ENCODE measurements around the gene RAB20. TPM values are rescaled to one million over a fixed set of nuclear protein-coding genes. Genes with fewer than 3 reads are reported as not detected.

The RAB20 gene
- total RNA-seq, 4 donors from 2014 or later = 8.7 to 32.8 (median 18.4) TPM

GRCh38 chr13:110497003-110497402 is 64.5 kb downstream of the RAB20 start:
- H3K27me3 ChIP-seq = no peaks in the 10 kb centered on the region
- WGBS, 2 donors (ENCODE audit: low coverage in 1 of 2) = no CpG with 5 or more reads among the region's 2 CpGs
- TF ChIP-seq POLR2A (IDR thresholded peaks at IDR 0.05) = no peak
- TF ChIP-seq POLR2AphosphoS5 (IDR thresholded peaks at IDR 0.05) = no peak
- no peaks in the 10 kb centered on the region for H3K4me1 ChIP-seq
- H3K36me3 ChIP-seq = peaks cover 0 to 100% of the 10 kb centered on the region in 2 donors
- H3K9me3 ChIP-seq = no peaks in the 10 kb centered on the region
- peak overlapping the region in 3 of 4 donors; percentile 48 to 57 (median 49) for H3K27ac ChIP-seq
- H3K4me3 ChIP-seq = no peak overlapping the region
- ATAC-seq = no peak

DNA sequence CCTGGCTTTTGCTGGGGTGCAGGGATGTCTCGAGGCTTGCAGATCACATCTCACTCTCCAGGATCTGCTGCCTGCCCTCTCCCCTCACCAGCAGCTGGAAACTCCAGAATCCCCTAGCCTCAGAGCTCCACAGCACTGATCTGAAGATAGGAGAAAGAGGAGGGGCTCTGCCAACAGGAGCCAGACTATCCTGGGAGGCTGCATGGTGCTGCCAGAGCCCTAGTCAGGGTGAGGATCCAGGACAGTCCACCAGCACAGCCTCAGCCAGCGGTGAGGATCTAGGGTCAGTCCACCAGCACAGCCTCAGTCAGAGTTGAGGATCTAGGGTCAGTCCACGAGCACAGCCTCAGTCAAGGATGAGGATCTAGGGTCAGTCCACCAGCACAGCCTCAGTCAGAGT is 65.2 kb downstream of the RAB20 start:
- Histone ChIP-seq H3K36me3 (peaks cover 0 to 100% of the 10 kb centered on the region in 2 donors), H3K27ac (peak overlapping the region in 3 of 4 donors; percentile 48 to 57 (median 49))
- no CpG with 5 or more reads among the region's 3 CpGs for WGBS, 2 donors (ENCODE audit: low coverage in 1 of 2)

DNA sequence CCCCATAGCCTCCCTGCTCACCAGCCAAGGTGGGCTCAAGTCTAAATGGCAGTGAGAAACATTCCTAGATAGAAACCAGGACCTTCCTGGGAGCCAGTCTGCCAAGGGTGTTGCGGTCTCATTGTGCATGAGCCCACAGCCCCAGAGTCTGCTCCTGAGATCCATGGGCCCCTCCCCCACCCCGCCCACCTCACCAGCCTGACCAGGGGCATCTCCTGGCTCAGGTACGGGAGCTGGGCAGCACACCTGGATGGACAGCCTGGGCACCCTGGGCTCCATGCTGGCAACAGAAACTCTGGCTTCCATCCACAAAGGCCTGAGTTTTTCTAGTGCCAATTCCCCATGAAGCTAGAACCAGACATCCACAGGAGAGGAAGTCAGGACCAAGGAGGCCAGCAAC is 65.6 kb downstream of the RAB20 start:
- peak overlapping the region in 3 of 4 donors; percentile 48 to 57 (median 49) for H3K27ac ChIP-seq
- no peaks in the 10 kb centered on the region for H3K4me1 ChIP-seq

More for the DNA sequence above, 65.2 kb downstream of the RAB20 start:
- H3K4me3 ChIP-seq = no peak overlapping the region
- H3K27me3 ChIP-seq = no peaks in the 10 kb centered on the region
- ATAC-seq = no peak
- H3K9me3 ChIP-seq = no peaks in the 10 kb centered on the region
- TF ChIP-seq POLR2A (IDR thresholded peaks at IDR 0.05) (no peak), EP300 (IDR thresholded peaks at IDR 0.05) (no peak), CTCF (IDR thresholded peaks at IDR 0.05) (no peak), POLR2AphosphoS5 (IDR thresholded peaks at IDR 0.05) (no peak)
- H3K4me1 ChIP-seq = no peaks in the 10 kb centered on the region

DNA sequence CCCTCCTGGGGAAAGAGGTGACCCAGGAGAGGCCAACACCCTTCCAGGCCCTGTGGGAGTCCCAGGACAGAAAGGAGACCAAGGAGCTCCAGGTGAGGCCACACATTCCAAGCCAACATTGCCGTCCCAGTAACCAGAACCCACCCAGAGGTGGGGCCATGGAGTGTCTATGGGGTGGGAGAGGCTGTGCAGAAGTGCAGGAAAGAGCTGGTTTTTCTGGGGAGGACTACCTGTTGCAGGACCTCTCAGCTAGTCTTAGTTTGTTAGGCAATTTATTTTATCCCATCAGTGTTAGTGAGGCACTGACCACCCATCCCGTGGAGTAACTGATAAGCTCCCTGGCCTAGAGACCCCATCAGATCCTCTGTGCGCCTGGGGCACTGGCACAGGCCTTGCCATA is 66.1 kb downstream of the RAB20 start:
- H3K27ac ChIP-seq = peak overlapping the region in 2 of 4 donors; percentile 16 to 48
- H3K4me1 ChIP-seq = no peaks in the 10 kb centered on the region
- no peaks in the 10 kb centered on the region for H3K9me3 ChIP-seq
- H3K27me3 ChIP-seq = no peaks in the 10 kb centered on the region
- H3K36me3 ChIP-seq = peaks cover 0 to 100% of the 10 kb centered on the region in 2 donors
- WGBS, 2 donors (ENCODE audit: low coverage in 1 of 2) = 83% methylated on average over 3 of the region's 3 CpGs; no CpG with 5 or more reads in 1 of the 2 donors
- TF ChIP-seq POLR2AphosphoS5 (IDR thresholded peaks at IDR 0.05) = no peak
- TF ChIP-seq CTCF (IDR thresholded peaks at IDR 0.05) = no peak
- TF ChIP-seq POLR2A (IDR thresholded peaks at IDR 0.05) = no peak
- no peak for TF ChIP-seq EP300 (IDR thresholded peaks at IDR 0.05)
- no peak for ATAC-seq
- H3K4me3 ChIP-seq = no peak overlapping the region

More for the DNA sequence above, 65.6 kb downstream of the RAB20 start:
- peaks cover 0 to 100% of the 10 kb centered on the region in 2 donors for H3K36me3 ChIP-seq
- TF ChIP-seq CTCF (IDR thresholded peaks at IDR 0.05) (no peak), POLR2AphosphoS5 (IDR thresholded peaks at IDR 0.05) (no peak), EP300 (IDR thresholded peaks at IDR 0.05) (no peak), POLR2A (IDR thresholded peaks at IDR 0.05) (no peak)
- no peaks in the 10 kb centered on the region for H3K27me3 ChIP-seq
- H3K4me3 ChIP-seq = no peak overlapping the region
- no CpG with 5 or more reads among the region's 3 CpGs for WGBS, 2 donors (ENCODE audit: low coverage in 1 of 2)
- ATAC-seq = no peak
- no peaks in the 10 kb centered on the region for H3K9me3 ChIP-seq

DNA sequence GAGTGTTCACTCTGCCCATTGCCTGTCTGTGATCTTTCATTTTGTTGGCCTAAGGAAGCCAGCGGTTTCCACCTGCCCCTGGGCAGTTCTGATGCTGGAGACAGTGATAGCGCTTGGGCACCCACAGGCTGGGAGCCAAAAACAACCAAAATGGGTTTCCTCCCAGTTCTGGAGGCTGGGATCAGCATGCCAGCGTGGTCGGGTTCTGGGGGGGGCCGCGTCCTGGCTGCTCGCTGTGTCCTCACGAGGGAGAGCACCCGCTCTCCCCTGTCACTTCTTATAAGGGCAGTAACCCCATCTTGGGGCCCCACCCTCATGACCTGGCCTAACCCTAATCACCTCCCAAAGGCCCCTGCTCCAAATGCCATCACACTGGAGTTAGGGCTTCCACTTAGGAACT is 67.9 kb downstream of the RAB20 start:
- WGBS, 2 donors (ENCODE audit: low coverage in 1 of 2) = no CpG with 5 or more reads among the region's 9 CpGs
- H3K4me3 ChIP-seq = no peak overlapping the region
- H3K9me3 ChIP-seq = no peaks in the 10 kb centered on the region
- H3K4me1 ChIP-seq = no peaks in the 10 kb centered on the region
- H3K27ac ChIP-seq = peak overlapping the region in 2 of 4 donors; percentile 11 to 27
- no peaks in the 10 kb centered on the region for H3K27me3 ChIP-seq
- TF ChIP-seq EP300 (IDR thresholded peaks at IDR 0.05) (no peak), POLR2AphosphoS5 (IDR thresholded peaks at IDR 0.05) (no peak), CTCF (IDR thresholded peaks at IDR 0.05) (no peak), POLR2A (IDR thresholded peaks at IDR 0.05) (no peak)
- H3K36me3 ChIP-seq = peaks cover 0 to 100% of the 10 kb centered on the region in 2 donors
- ATAC-seq = no peak
